H54 (cell line): Measurements from ENCODE around the gene ZNF385B.

Source experiments
- DNase-seq: peaks from one replicate; pipeline ENCODE4 v3.0.0; 2011; ENCODE audit warnings: low spot score, mixed read lengths; ENCODE audit not compliant: insufficient read length
- FAIRE-seq: peaks from 3 replicates; lab custom pipeline; 2011; peaks lifted over from hg19 to GRCh38; lab: Jason Lieb, UNC
- POLR2A ChIP-seq: IDR thresholded peaks from 2 replicates; pipeline ENCODE4 v1.6.1; 2011; ENCODE audit warnings: low read depth, mild to moderate bottlenecking, low read length

The ZNF385B gene

GRCh38 chr2:179559108-179559806 is 302.2 kb downstream of the ZNF385B start:
- FAIRE-seq, result no peak
- no peak for TF ChIP-seq POLR2A

DNA sequence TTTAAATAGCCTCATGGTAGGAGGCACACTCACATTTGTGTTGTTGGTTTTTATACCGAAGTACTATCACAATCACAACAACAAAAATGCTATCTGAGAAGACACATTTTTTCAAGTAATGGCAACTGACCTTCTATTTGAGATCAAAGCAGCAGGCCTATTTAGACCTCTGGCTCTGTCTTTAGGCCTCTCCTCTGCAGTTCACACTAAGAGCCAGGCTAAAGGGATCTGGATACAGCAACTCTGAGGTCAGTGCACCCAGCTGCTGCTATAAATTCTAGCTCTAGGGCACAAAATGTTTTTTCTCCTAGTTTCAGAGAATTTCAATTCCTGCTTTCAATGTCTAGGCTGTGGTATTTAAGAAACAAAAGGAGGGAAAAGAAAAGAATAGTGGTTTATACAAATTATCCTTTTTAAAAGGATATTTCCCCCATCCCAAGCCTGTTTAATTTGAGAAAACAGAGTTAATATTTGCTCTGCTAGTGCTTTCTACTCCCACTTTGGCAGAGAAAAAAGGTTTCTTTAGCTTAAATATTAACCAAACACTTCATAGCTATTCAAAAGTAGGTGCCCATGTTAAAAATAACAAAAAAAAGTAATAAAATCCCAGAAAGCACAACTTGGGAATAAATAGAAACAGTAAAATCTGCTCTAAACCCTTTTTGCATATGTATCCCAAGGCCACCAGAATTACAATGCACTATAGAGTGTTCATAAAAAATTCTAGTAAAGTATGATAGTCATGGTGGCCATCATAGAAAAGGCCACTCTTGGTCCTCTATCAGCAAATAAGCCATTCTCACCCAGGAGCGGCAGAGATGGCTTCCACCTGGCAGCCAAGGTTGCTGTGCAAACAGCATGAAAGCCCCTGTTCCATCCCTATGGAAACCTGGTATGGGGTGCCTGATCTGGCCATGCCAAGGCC is 303.1 kb downstream of the ZNF385B start:
- no peak for DNase-seq
- no peak for TF ChIP-seq POLR2A
- no peak for FAIRE-seq

More at GRCh38 chr2:179559108-179559806, 302.2 kb downstream of the ZNF385B start:
- DNase-seq, result no peak

- FAIRE-seq, result no peak
- no peak for DNase-seq
- no peak for TF ChIP-seq POLR2A
Measured at GRCh38 chr2:179556425-179556824, 305.0 kb downstream of the ZNF385B start.

DNA sequence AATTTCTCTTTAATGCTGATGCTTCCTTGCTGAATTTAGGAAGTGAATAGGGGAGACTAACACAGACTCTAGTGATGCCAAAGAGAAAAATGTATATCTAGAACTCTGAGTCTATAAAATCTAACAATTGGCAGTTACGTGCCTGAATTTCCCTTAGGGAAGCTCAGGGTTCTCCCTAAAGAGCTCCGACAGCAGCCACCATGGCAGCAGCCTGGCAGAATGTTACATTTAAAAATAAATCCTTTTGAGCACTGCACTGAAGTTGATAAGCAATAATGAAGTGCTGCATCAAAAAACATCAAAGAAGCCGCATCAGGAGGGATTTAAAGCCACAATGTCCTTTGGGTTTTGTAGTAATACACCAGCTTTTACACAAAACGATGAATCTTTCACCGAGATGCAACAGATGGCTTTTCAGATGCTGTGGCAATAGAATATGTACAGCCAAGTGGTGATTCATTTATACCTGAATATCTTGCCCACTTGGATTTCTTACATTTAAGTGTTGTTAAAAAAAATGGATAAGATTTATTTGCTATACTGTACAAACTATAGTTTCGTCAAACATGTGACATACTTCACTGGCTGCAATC is 305.6 kb downstream of the ZNF385B start:
- TF ChIP-seq POLR2A, result no peak
- DNase-seq (no peak), FAIRE-seq (no peak)

GRCh38 chr2:179554639-179555386 is 306.6 kb downstream of the ZNF385B start:
- DNase-seq (no peak), FAIRE-seq (no peak)
- TF ChIP-seq POLR2A, result no peak

DNA sequence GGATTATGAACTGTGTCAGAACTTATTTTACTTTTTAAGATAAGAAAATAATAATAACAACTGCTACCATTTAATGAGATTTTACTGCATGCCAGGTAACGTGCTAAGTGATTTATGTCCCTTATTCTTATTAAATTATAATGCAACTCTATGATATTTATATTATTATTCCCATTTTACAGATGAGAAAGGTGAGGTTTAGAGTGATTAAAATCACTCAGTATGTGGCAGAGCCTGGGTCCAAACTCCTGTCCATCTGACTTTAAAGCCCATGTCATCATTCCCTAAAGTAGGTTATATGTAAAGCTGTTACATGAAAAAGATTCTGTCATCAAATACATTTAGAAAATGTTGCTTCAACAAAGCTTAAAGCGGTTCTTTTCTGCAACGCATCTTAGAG is 308.0 kb downstream of the ZNF385B start:
- no peak for DNase-seq
- no peak for FAIRE-seq
- no peak for TF ChIP-seq POLR2A

- TF ChIP-seq POLR2A, result no peak
- FAIRE-seq, result no peak
- no peak for DNase-seq
Measured at GRCh38 chr2:179551539-179552045, 309.8 kb downstream of the ZNF385B start.

DNA sequence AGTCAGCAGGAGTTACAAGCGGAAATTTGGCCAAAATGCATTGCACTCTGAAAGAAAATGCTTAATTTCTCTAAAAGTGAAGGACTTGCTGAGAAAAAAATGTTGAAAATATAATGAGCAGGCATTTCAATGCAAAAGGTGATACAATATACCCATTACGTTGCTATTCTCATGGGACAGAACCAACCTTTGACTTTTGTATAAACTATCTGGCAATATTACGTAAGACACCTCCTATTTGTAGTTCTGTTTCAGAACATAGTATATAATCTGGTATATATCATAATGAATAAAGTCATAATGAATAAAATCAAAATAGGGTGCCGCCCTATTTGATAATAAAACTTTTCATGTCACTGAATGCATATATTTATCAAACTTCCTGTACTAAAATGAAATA is 310.6 kb downstream of the ZNF385B start:
- TF ChIP-seq POLR2A, result no peak
- FAIRE-seq (no peak), DNase-seq (no peak)

GRCh38 chr2:179550214-179550613 is 311.2 kb downstream of the ZNF385B start:
- no peak for TF ChIP-seq POLR2A
- FAIRE-seq (no peak), DNase-seq (no peak)

DNA sequence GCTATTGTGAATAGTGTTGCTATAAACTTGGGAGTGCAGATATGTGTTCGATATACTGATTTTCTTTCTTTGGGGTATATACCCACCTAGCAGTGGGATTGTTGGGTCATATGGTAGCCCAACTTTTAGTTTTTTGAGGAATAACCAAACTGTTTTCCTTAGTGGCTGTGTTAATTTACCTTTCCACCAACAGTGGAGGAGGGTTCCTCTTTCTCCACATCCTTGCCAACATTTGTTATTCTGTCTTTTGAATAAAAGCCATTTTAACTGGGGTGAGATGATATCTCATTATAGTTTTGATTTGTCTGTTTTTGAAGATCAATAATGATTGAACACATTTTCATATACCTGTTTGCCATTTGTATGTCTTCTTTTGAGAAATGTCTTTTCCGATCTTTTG is 314.8 kb downstream of the ZNF385B start:
- FAIRE-seq (no peak), DNase-seq (no peak)
- TF ChIP-seq POLR2A, result no peak

- FAIRE-seq, result no peak
- no peak for DNase-seq
- no peak for TF ChIP-seq POLR2A
Measured at GRCh38 chr2:179545024-179545423, 316.4 kb downstream of the ZNF385B start.

- DNase-seq (no peak), FAIRE-seq (no peak)
- no peak for TF ChIP-seq POLR2A
Measured at GRCh38 chr2:179543361-179543901, 318.0 kb downstream of the ZNF385B start.

GRCh38 chr2:179541586-179541985 is 319.8 kb downstream of the ZNF385B start:
- FAIRE-seq, result no peak
- no peak for DNase-seq
- no peak for TF ChIP-seq POLR2A

DNA sequence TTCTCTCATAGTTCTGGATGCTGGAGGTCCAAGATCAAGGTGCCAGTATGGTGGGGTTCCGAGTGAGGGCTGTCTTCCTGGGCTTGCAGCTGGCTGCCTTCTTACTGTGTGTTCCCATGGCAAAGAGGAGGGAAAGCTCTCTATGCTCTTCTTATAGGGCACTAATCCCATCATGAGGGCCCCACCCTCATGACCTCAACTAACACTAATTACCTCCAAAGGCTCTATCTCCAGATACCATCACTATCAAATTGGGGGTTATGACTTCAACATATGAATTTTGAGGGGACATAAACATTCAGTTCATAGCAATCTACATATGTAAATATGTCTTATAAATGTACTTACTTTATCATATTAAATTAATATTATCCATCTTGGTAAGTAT is 322.3 kb downstream of the ZNF385B start:
- DNase-seq (no peak), FAIRE-seq (no peak)
- no peak for TF ChIP-seq POLR2A
